Measurements from ENCODE around the gene SRP19.

The SRP19 gene

GRCh38 chr5:112823181-112823580, 37.9 kb upstream of the SRP19 start:
- H2BK5ac ChIP-seq (ENCODE audit: low read depth, low read length, poor library complexity) = peak overlapping the region; percentile 49
- no peak overlapping the region for H4K91ac ChIP-seq (ENCODE audit: low read depth, low read length)
- H3K79me1 ChIP-seq (ENCODE audit: low read length) = peaks cover 2% of the 10 kb centered on the region
- H4K12ac ChIP-seq (ENCODE audit: low read depth, low read length) = no peak overlapping the region
- no CpG with 5 or more reads among the region's 2 CpGs for WGBS (ENCODE audit: extremely low coverage, insufficient coverage, insufficient read length)
- H3K27ac ChIP-seq (ENCODE audit: low read depth, low read length) = no peak overlapping the region
- H3K4me2 ChIP-seq (ENCODE audit: low read length) = no peak overlapping the region
- peak; percentile 9 to 15 for DNase-seq
- peaks cover 0 to 3% of the 10 kb centered on the region in 2 experiments for H3K4me1 ChIP-seq (ENCODE audit: control insufficient read depth in 1 of 2, insufficient read depth in 2 of 2, low read length in 2 of 2)
- no peak overlapping the region for H2AFZ ChIP-seq (ENCODE audit: insufficient read depth, low read length, poor library complexity)
- H2BK120ac ChIP-seq (ENCODE audit: insufficient read depth, low read length, poor library complexity) = peak overlapping the region; percentile 72
- no peak overlapping the region for H3K18ac ChIP-seq (ENCODE audit: low read length)
- H3K27me3 ChIP-seq (ENCODE audit: insufficient read depth, low read length) = no peaks in the 10 kb centered on the region
- peak overlapping the region; percentile 54 for H2AK5ac ChIP-seq (ENCODE audit: low read length)
- no peak overlapping the region for H3K4me3 ChIP-seq (ENCODE audit: low read depth, low read length)
- peak overlapping the region; percentile 49 for H2BK12ac ChIP-seq (ENCODE audit: low read length)
- H3K79me2 ChIP-seq (ENCODE audit: control insufficient read depth, insufficient read depth, low read length, poor library complexity) = peaks cover 2% of the 10 kb centered on the region
- peaks cover 5 to 9% of the 10 kb centered on the region in 2 experiments for H3K36me3 ChIP-seq (ENCODE audit: control insufficient read depth in 1 of 2, insufficient read depth in 2 of 2, low read length in 2 of 2)
- H3K9me3 ChIP-seq (ENCODE audit: insufficient read depth, low read depth, low read length) = no peaks in the 10 kb centered on the region
- peak overlapping the region; percentile 51 for H3K14ac ChIP-seq (ENCODE audit: low read length)
- no peak overlapping the region for H3K23ac ChIP-seq (ENCODE audit: low read length)
- H4K8ac ChIP-seq (ENCODE audit: low read depth, low read length) = no peak overlapping the region
- H3K4ac ChIP-seq (ENCODE audit: low read depth, low read length) = no peak overlapping the region
- H3K9ac ChIP-seq (ENCODE audit: low read length) = no peak overlapping the region

- H2BK12ac ChIP-seq (ENCODE audit: low read length) = no peak overlapping the region
- peaks cover 2% of the 10 kb centered on the region for H3K79me2 ChIP-seq (ENCODE audit: control insufficient read depth, insufficient read depth, low read length, poor library complexity)
- no peak overlapping the region for H3K23ac ChIP-seq (ENCODE audit: low read length)
- H4K91ac ChIP-seq (ENCODE audit: low read depth, low read length) = no peak overlapping the region
- peaks cover 0 to 3% of the 10 kb centered on the region in 2 experiments for H3K4me1 ChIP-seq (ENCODE audit: control insufficient read depth in 1 of 2, insufficient read depth in 2 of 2, low read length in 2 of 2)
- H3K4ac ChIP-seq (ENCODE audit: low read depth, low read length) = no peak overlapping the region
- H2BK5ac ChIP-seq (ENCODE audit: low read depth, low read length, poor library complexity) = no peak overlapping the region
- no peak overlapping the region for H2AK5ac ChIP-seq (ENCODE audit: low read length)
- H3K27me3 ChIP-seq (ENCODE audit: insufficient read depth, low read length) = no peaks in the 10 kb centered on the region
- H4K12ac ChIP-seq (ENCODE audit: low read depth, low read length) = no peak overlapping the region
- H3K9ac ChIP-seq (ENCODE audit: low read length) = no peak overlapping the region
- no peak overlapping the region for H2AFZ ChIP-seq (ENCODE audit: insufficient read depth, low read length, poor library complexity)
- no peak overlapping the region for H4K8ac ChIP-seq (ENCODE audit: low read depth, low read length)
- peaks cover 2% of the 10 kb centered on the region for H3K79me1 ChIP-seq (ENCODE audit: low read length)
- DNase-seq = peak; percentile 84 to 91
- H3K9me3 ChIP-seq (ENCODE audit: insufficient read depth, low read depth, low read length) = no peaks in the 10 kb centered on the region
- WGBS (ENCODE audit: extremely low coverage, insufficient coverage, insufficient read length) = no CpG with 5 or more reads among the region's 2 CpGs
- no peak overlapping the region for H3K18ac ChIP-seq (ENCODE audit: low read length)
- no peak overlapping the region for H3K4me3 ChIP-seq (ENCODE audit: low read depth, low read length)
- peaks cover 5 to 9% of the 10 kb centered on the region in 2 experiments for H3K36me3 ChIP-seq (ENCODE audit: control insufficient read depth in 1 of 2, insufficient read depth in 2 of 2, low read length in 2 of 2)
- no peak overlapping the region for H3K14ac ChIP-seq (ENCODE audit: low read length)
- no peak overlapping the region for H3K27ac ChIP-seq (ENCODE audit: low read depth, low read length)
- H3K4me2 ChIP-seq (ENCODE audit: low read length) = no peak overlapping the region
- H2BK120ac ChIP-seq (ENCODE audit: insufficient read depth, low read length, poor library complexity) = no peak overlapping the region
Measured at GRCh38 chr5:112823656-112824055, 37.4 kb upstream of the SRP19 start.

GRCh38 chr5:112824197-112824596, 36.9 kb upstream of the SRP19 start:
- peaks cover 7 to 11% of the 10 kb centered on the region in 2 experiments for H3K36me3 ChIP-seq (ENCODE audit: control insufficient read depth in 1 of 2, insufficient read depth in 2 of 2, low read length in 2 of 2)
- no peak overlapping the region for H3K4me3 ChIP-seq (ENCODE audit: low read depth, low read length)
- no peak overlapping the region for H4K12ac ChIP-seq (ENCODE audit: low read depth, low read length)
- H3K23ac ChIP-seq (ENCODE audit: low read length) = no peak overlapping the region
- no peak overlapping the region for H3K9ac ChIP-seq (ENCODE audit: low read length)
- H2AK5ac ChIP-seq (ENCODE audit: low read length) = no peak overlapping the region
- H3K18ac ChIP-seq (ENCODE audit: low read length) = no peak overlapping the region
- peaks cover 2% of the 10 kb centered on the region for H3K79me1 ChIP-seq (ENCODE audit: low read length)
- H4K8ac ChIP-seq (ENCODE audit: low read depth, low read length) = no peak overlapping the region
- H3K9me3 ChIP-seq (ENCODE audit: insufficient read depth, low read depth, low read length) = no peaks in the 10 kb centered on the region
- H2BK12ac ChIP-seq (ENCODE audit: low read length) = no peak overlapping the region
- no peak overlapping the region for H4K91ac ChIP-seq (ENCODE audit: low read depth, low read length)
- no peak overlapping the region for H2BK120ac ChIP-seq (ENCODE audit: insufficient read depth, low read length, poor library complexity)
- no peak for DNase-seq
- H2BK5ac ChIP-seq (ENCODE audit: low read depth, low read length, poor library complexity) = no peak overlapping the region
- no peak overlapping the region for H3K27ac ChIP-seq (ENCODE audit: low read depth, low read length)
- no peak overlapping the region for H2AFZ ChIP-seq (ENCODE audit: insufficient read depth, low read length, poor library complexity)
- no peak overlapping the region for H3K4ac ChIP-seq (ENCODE audit: low read depth, low read length)
- H3K4me1 ChIP-seq (ENCODE audit: control insufficient read depth in 1 of 2, insufficient read depth in 2 of 2, low read length in 2 of 2) = peaks cover 0 to 3% of the 10 kb centered on the region in 2 experiments
- no peak overlapping the region for H3K4me2 ChIP-seq (ENCODE audit: low read length)
- no peaks in the 10 kb centered on the region for H3K27me3 ChIP-seq (ENCODE audit: insufficient read depth, low read length)
- no peak overlapping the region for H3K14ac ChIP-seq (ENCODE audit: low read length)
- H3K79me2 ChIP-seq (ENCODE audit: control insufficient read depth, insufficient read depth, low read length, poor library complexity) = peaks cover 2% of the 10 kb centered on the region

GRCh38 chr5:112830378-112830777, 30.7 kb upstream of the SRP19 start:
- Histone ChIP-seq H4K91ac (ENCODE audit: low read depth, low read length) (no peak overlapping the region), H3K27me3 (ENCODE audit: insufficient read depth, low read length) (no peaks in the 10 kb centered on the region), H2BK120ac (ENCODE audit: insufficient read depth, low read length, poor library complexity) (no peak overlapping the region), H3K18ac (ENCODE audit: low read length) (no peak overlapping the region), H3K4me2 (ENCODE audit: low read length) (no peak overlapping the region), H3K4me1 (ENCODE audit: control insufficient read depth in 1 of 2, insufficient read depth in 2 of 2, low read length in 2 of 2) (no peaks in the 10 kb centered on the region), H3K23ac (ENCODE audit: low read length) (no peak overlapping the region), H3K14ac (ENCODE audit: low read length) (no peak overlapping the region), H2AK5ac (ENCODE audit: low read length) (no peak overlapping the region), H3K36me3 (ENCODE audit: control insufficient read depth in 1 of 2, insufficient read depth in 2 of 2, low read length in 2 of 2) (peaks cover 8 to 9% of the 10 kb centered on the region in 2 experiments), H2AFZ (ENCODE audit: insufficient read depth, low read length, poor library complexity) (no peak overlapping the region), H4K8ac (ENCODE audit: low read depth, low read length) (no peak overlapping the region), H3K27ac (ENCODE audit: low read depth, low read length) (no peak overlapping the region), H3K79me2 (ENCODE audit: control insufficient read depth, insufficient read depth, low read length, poor library complexity) (no peaks in the 10 kb centered on the region), H3K4ac (ENCODE audit: low read depth, low read length) (no peak overlapping the region), H2BK5ac (ENCODE audit: low read depth, low read length, poor library complexity) (no peak overlapping the region), H2BK12ac (ENCODE audit: low read length) (no peak overlapping the region), H3K4me3 (ENCODE audit: low read depth, low read length) (no peak overlapping the region), H4K12ac (ENCODE audit: low read depth, low read length) (no peak overlapping the region), H3K79me1 (ENCODE audit: low read length) (no peaks in the 10 kb centered on the region), H3K9ac (ENCODE audit: low read length) (no peak overlapping the region), H3K9me3 (ENCODE audit: insufficient read depth, low read depth, low read length) (no peaks in the 10 kb centered on the region)
- WGBS (ENCODE audit: extremely low coverage, insufficient coverage, insufficient read length) = no CpG with 5 or more reads among the region's 2 CpGs
- no peak for DNase-seq
